ENCODE data around the gene KLC1. TPM values are rescaled to one million over a fixed set of nuclear protein-coding genes. Genes with fewer than 3 reads are reported as not detected.

KLC1 gene
- total and polyA plus RNA-seq, 7 donors, result 86.4 to 256 (median 150) TPM

DNA sequence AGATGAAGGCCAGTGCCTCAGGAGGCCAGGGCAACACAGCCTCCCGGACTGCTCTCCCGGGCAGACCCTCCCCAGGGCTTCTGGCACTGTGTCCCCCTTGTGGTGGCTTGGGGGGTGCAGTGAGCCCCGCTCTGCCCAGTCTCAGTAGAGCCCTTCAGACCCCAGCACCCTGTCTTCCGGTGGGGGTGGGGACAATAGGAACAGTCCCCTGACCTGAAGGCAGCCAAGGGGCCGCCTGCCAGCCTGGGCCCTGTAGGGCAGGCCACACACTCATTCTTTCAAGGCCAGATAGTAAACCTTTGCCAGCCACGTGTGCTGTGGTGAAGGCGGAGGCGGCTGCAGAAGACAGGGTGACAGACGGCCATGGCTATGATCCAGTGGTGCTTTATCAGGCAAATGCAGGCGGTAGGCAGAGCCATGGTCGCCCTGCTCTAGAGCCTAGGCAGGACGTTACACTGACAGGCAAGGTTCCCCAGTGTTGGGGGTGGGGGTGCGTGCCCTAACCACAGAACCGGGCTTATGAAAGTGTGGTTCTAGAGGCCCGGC lies 101.6 kb downstream of the KLC1 start:
- intact Hi-C loops (cut with DNase I), result no loop called here
- H3K27ac ChIP-seq, result peak overlapping the region; percentile 39
- H3K4me1 ChIP-seq, result peaks cover 20% of the 10 kb centered on the region
- WGBS, 3 donors, result 46 to 66% (median 51%) methylated on average over 15 of the region's 15 CpGs
- TF ChIP-seq, protein P1, sequence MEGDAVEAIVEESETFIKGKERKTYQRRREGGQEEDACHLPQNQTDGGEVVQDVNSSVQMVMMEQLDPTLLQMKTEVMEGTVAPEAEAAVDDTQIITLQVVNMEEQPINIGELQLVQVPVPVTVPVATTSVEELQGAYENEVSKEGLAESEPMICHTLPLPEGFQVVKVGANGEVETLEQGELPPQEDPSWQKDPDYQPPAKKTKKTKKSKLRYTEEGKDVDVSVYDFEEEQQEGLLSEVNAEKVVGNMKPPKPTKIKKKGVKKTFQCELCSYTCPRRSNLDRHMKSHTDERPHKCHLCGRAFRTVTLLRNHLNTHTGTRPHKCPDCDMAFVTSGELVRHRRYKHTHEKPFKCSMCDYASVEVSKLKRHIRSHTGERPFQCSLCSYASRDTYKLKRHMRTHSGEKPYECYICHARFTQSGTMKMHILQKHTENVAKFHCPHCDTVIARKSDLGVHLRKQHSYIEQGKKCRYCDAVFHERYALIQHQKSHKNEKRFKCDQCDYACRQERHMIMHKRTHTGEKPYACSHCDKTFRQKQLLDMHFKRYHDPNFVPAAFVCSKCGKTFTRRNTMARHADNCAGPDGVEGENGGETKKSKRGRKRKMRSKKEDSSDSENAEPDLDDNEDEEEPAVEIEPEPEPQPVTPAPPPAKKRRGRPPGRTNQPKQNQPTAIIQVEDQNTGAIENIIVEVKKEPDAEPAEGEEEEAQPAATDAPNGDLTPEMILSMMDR (IDR thresholded peaks at IDR 0.05), result no peak
- H3K4me3 ChIP-seq, result no peak overlapping the region
- no peaks in the 10 kb centered on the region for H3K9me3 ChIP-seq
- peak; percentile 67 to 80 for DNase-seq
- H3K27me3 ChIP-seq (ENCODE audit: insufficient read depth in 3 of 3, low read length in 2 of 3), result no peaks in the 10 kb centered on the region
- peaks cover 0 to 74% of the 10 kb centered on the region in 2 donors for H3K36me3 ChIP-seq (ENCODE audit: insufficient read depth in 1 of 2, low read depth in 1 of 2)
- peak; percentile 89 to 91 (median 90) for ATAC-seq

GRCh38 chr14:103731481-103731880 lies 102.5 kb downstream of the KLC1 start:
- H3K4me1 ChIP-seq, result peaks cover 20% of the 10 kb centered on the region
- WGBS, 3 donors, result 91 to 93% (median 91%) methylated on average over 15 of the region's 15 CpGs
- intact Hi-C loops (cut with DNase I), result no loop called here

GRCh38 chr14:103731916-103732867 lies 103.2 kb downstream of the KLC1 start:
- peaks cover 0 to 80% of the 10 kb centered on the region in 2 donors for H3K36me3 ChIP-seq (ENCODE audit: insufficient read depth in 1 of 2, low read depth in 1 of 2)
- ATAC-seq (peak in 1 of 4 donors; percentile 34), DNase-seq (peak in 1 of 2 donors; percentile 50)
- WGBS, 3 donors, result 84 to 89% (median 84%) methylated on average over 21 to 24 of the region's 24 CpGs
- intact Hi-C loops (cut with DNase I), result no loop called here
- no peak overlapping the region for H3K4me3 ChIP-seq
- TF ChIP-seq, protein P1 (IDR thresholded peaks at IDR 0.05), result no peak
- H3K9me3 ChIP-seq, result no peaks in the 10 kb centered on the region
- peaks cover 20% of the 10 kb centered on the region for H3K4me1 ChIP-seq
- H3K27ac ChIP-seq, result no peak overlapping the region
- H3K27me3 ChIP-seq (ENCODE audit: insufficient read depth in 3 of 3, low read length in 2 of 3), result no peaks in the 10 kb centered on the region

More at GRCh38 chr14:103731481-103731880, 102.5 kb downstream of the KLC1 start:
- no peaks in the 10 kb centered on the region for H3K9me3 ChIP-seq
- H3K27me3 ChIP-seq (ENCODE audit: insufficient read depth in 3 of 3, low read length in 2 of 3), result no peaks in the 10 kb centered on the region
- TF ChIP-seq, protein P1 (IDR thresholded peaks at IDR 0.05), result no peak
- H3K4me3 ChIP-seq, result no peak overlapping the region
- H3K36me3 ChIP-seq (ENCODE audit: insufficient read depth in 1 of 2, low read depth in 1 of 2), result peaks cover 0 to 76% of the 10 kb centered on the region in 2 donors
- ATAC-seq, result no peak
- peak in 1 of 2 donors; percentile 6 for DNase-seq
- no peak overlapping the region for H3K27ac ChIP-seq

GRCh38 chr14:103732868-103733620 lies 104.0 kb downstream of the KLC1 start:
- DNase-seq (no peak), ATAC-seq (no peak)
- Histone ChIP-seq H3K4me1 (peaks cover 20% of the 10 kb centered on the region), H3K9me3 (no peaks in the 10 kb centered on the region), H3K36me3 (ENCODE audit: insufficient read depth in 1 of 2, low read depth in 1 of 2) (peaks cover 0 to 82% of the 10 kb centered on the region in 2 donors), H3K27ac (no peak overlapping the region), H3K27me3 (ENCODE audit: insufficient read depth in 3 of 3, low read length in 2 of 3) (no peaks in the 10 kb centered on the region), H3K4me3 (no peak overlapping the region)
- intact Hi-C loops (cut with DNase I), result no loop called here
- TF ChIP-seq, protein P1 (IDR thresholded peaks at IDR 0.05), result no peak
- WGBS, 3 donors, result 82 to 92% (median 84%) methylated on average over 9 of the region's 9 CpGs
